ENCODE measurements around the gene MUC6.
A peak's percentile ranks its signal among the peaks of the same experiment; 100 is the strongest.

Gene MUC6

GRCh38 chr11:1062075-1062820, 25.7 kb upstream of the MUC6 start:
- no peaks in the 10 kb centered on the region; the same call in none of the 2 replicates for H3K4me1 ChIP-seq
- no peak overlapping the region for H3K4me3 ChIP-seq
- no peaks in the 10 kb centered on the region for H3K27me3 ChIP-seq (ENCODE audit: low read depth)
- in situ Hi-C loops (cut with MboI; ENCODE audit: low sequenced_read_pairs) = no loop called here
- no peak for DNase-seq (ENCODE audit: low spot score in 2 of 2)
- no peaks in the 10 kb centered on the region for H3K36me3 ChIP-seq (replicated peaks)
- peaks cover 9% of the 10 kb centered on the region; the same call in 1 of the 2 replicates for H3K9me3 ChIP-seq

- Histone ChIP-seq H3K27me3 (ENCODE audit: low read depth) (no peaks in the 10 kb centered on the region), H3K9me3 (peaks cover 9% of the 10 kb centered on the region; the same call in 1 of the 2 replicates), H3K4me3 (no peak overlapping the region), H3K4me1 (no peaks in the 10 kb centered on the region; the same call in none of the 2 replicates), H3K36me3 (replicated peaks) (no peaks in the 10 kb centered on the region)
- in situ Hi-C loops (cut with MboI; ENCODE audit: low sequenced_read_pairs) = no loop called here
- peak in 1 of 2 experiments; percentile 13 for DNase-seq (ENCODE audit: low spot score in 2 of 2)
Measured at GRCh38 chr11:1060852-1061616, 24.5 kb upstream of the MUC6 start.

DNA sequence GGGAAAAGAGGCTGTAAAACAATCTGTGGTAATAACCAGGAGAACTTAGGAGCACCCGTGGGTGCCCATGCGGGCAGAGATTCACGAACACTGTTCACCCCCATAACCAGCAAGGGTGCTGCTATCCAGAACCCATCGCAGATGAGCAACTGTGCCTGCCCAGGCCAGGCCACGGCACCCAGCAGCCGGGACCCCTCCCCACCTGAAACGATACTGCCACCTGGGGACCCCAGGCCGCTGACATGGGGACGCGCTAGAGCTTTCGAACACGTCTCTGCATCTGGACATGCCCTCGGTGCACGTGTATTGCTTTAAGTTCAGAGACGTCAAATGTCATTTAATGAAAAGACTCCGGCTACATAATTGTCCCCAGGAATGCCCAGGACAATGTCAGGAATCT, 23.9 kb upstream of the MUC6 start:
- in situ Hi-C loops (cut with MboI; ENCODE audit: low sequenced_read_pairs) = no loop called here
- DNase-seq (ENCODE audit: low spot score in 2 of 2) = no peak
- no peak overlapping the region for H3K4me3 ChIP-seq

GRCh38 chr11:1059759-1060158, 23.2 kb upstream of the MUC6 start:
- in situ Hi-C loops (cut with MboI; ENCODE audit: low sequenced_read_pairs) = loop anchor here (10.0 kb wide), 1 partner anchor 205 kb away; no protein-coding TSS in a partner anchor
- no peak for DNase-seq (ENCODE audit: low spot score in 2 of 2)
- Histone ChIP-seq H3K9me3 (peaks cover 9% of the 10 kb centered on the region; the same call in 1 of the 2 replicates), H3K4me1 (no peaks in the 10 kb centered on the region; the same call in none of the 2 replicates), H3K36me3 (replicated peaks) (no peaks in the 10 kb centered on the region), H3K27me3 (ENCODE audit: low read depth) (peaks cover 7% of the 10 kb centered on the region), H3K4me3 (no peak overlapping the region)

More for the DNA sequence above, 23.9 kb upstream of the MUC6 start:
- H3K9me3 ChIP-seq = peaks cover 9% of the 10 kb centered on the region; the same call in 1 of the 2 replicates
- H3K36me3 ChIP-seq (replicated peaks) = no peaks in the 10 kb centered on the region
- H3K27me3 ChIP-seq (ENCODE audit: low read depth) = peaks cover under 1% of the 10 kb centered on the region; the same call in 1 of the 2 replicates
- H3K4me1 ChIP-seq = no peaks in the 10 kb centered on the region; the same call in none of the 2 replicates

DNA sequence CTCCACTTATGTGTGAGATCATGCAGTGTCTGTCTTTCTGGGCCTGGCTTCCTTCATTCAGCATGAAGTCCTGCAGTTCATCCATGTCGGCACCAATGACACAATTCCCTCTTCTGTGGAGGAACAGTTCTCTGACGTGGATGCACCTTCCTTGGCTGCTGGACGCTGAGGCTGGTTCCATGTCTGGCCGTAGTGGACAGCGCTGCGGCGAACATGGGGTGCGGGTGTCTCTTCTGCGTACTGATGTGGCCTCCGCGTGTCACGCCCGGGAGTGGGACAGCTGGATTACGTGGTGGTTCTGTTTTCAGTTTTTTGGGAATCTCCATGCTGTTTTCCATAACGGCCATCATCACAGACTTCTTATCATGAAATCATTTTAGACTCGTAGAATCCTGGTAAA, 21.3 kb upstream of the MUC6 start:
- no peak for DNase-seq (ENCODE audit: low spot score in 2 of 2)
- H3K4me1 ChIP-seq = no peaks in the 10 kb centered on the region; the same call in 1 of the 2 replicates
- peaks cover 9% of the 10 kb centered on the region; the same call in 1 of the 2 replicates for H3K9me3 ChIP-seq
- in situ Hi-C loops (cut with MboI; ENCODE audit: low sequenced_read_pairs) = loop anchor here (10.0 kb wide), 1 partner anchor 203 kb away; no protein-coding TSS in a partner anchor
- H3K4me3 ChIP-seq = no peak overlapping the region
- H3K27me3 ChIP-seq (ENCODE audit: low read depth) = peaks cover 18% of the 10 kb centered on the region
- no peaks in the 10 kb centered on the region for H3K36me3 ChIP-seq (replicated peaks)

- no peaks in the 10 kb centered on the region for H3K36me3 ChIP-seq (replicated peaks)
- in situ Hi-C loops (cut with MboI; ENCODE audit: low sequenced_read_pairs) = loop anchor here (10.0 kb wide), 1 partner anchor 201 kb away; no protein-coding TSS in a partner anchor
- H3K9me3 ChIP-seq = no peaks in the 10 kb centered on the region; the same call in 1 of the 2 replicates
- H3K4me3 ChIP-seq = no peak overlapping the region
- peaks cover 18% of the 10 kb centered on the region for H3K27me3 ChIP-seq (ENCODE audit: low read depth)
- DNase-seq (ENCODE audit: low spot score in 2 of 2) = peak in 1 of 2 experiments; percentile 7
- no peaks in the 10 kb centered on the region; the same call in 1 of the 2 replicates for H3K4me1 ChIP-seq
Measured at GRCh38 chr11:1055990-1056771, 19.7 kb upstream of the MUC6 start.

DNA sequence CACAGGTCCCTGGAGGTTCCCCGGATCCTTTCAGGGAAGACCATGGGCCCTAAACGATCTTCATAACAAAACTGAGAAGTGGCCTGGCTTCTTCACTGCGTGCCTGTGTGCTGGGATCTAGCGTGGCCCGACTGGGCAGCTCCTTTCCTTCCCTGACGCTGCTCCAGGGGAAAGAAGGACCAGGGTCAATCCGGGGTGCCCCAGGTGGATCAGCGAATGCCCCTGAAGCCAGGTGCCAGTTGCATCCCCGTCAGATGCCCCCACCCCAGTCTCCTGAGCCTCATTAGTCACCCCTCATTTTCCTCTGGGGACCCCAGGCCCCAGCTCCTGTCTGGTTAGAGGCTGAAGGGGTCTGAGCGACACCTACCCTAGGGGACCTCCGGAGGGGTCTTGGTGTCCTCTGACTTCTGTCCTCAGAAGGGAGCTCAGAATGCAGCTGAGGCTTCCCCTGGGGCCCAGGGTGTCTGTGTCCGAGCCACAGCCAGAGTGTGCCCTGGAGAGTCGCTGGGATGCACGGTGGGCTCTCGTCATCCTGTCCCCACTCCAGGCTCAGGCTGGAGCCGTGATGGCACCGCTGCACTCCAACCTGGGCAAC, 18.7 kb upstream of the MUC6 start:
- H3K36me3 ChIP-seq (replicated peaks) = no peaks in the 10 kb centered on the region
- in situ Hi-C loops (cut with MboI; ENCODE audit: low sequenced_read_pairs) = loop anchor here (10.0 kb wide), 1 partner anchor 200 kb away; no protein-coding TSS in a partner anchor

DNA sequence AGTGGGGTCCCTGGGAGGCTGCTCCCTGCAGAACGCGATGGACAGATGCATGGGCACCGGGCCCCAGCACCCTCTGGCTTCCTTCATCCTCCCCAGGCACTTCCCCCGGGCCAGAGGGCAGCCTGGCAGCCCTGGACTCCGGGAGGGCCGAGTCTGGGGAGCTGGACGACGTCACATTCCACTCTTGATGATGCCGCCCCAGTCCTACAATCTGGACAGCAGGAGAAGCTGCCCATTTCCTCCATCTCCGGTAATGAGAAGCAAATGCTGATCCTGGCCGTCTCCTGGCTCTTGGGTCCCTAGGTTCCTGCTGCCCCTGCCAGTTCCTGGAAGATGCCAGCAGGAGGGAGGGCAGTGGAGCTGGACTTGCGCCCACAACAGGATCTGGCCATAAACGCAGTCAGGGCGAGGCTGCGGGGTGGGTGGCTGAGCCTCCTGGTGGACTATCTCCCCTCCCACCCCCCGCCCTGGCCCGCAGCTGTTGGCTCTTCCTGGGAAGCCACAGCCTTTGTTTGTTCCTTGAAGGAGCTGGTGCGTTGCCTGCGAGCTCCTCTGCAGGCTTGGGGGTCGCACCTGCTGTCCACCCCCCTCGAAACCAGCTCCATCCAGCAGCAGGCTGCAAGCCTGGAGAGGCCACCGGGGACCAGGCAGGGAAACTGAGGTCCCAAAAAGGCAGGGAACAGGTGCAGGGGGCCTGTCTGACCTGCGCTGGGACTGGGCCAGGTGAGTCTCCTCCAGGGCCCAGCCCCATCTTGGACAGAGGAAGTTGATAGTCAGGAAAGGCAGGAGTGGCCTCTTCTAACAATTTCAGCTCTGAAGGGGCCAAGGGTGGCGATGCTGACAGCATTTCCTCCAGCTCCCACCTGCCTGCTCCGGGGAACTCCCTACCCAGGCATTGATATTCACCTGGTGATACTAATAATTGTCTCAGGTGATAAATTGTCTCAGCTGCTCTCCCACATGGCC, 17.9 kb upstream of the MUC6 start:
- no peaks in the 10 kb centered on the region for H3K36me3 ChIP-seq (replicated peaks)
- in situ Hi-C loops (cut with MboI; ENCODE audit: low sequenced_read_pairs) = loop anchor here (10.0 kb wide), 1 partner anchor 200 kb away; no protein-coding TSS in a partner anchor
- peaks cover 18% of the 10 kb centered on the region for H3K27me3 ChIP-seq (ENCODE audit: low read depth)
- H3K4me3 ChIP-seq = no peak overlapping the region
- no peaks in the 10 kb centered on the region for H3K4me1 ChIP-seq
- no peak for DNase-seq (ENCODE audit: low spot score in 2 of 2)
- no peaks in the 10 kb centered on the region for H3K9me3 ChIP-seq

More for the DNA sequence above, 18.7 kb upstream of the MUC6 start:
- H3K4me3 ChIP-seq = no peak overlapping the region
- H3K9me3 ChIP-seq = no peaks in the 10 kb centered on the region
- peaks cover 18% of the 10 kb centered on the region for H3K27me3 ChIP-seq (ENCODE audit: low read depth)
- H3K4me1 ChIP-seq = no peaks in the 10 kb centered on the region; the same call in 1 of the 2 replicates
- no peak for DNase-seq (ENCODE audit: low spot score in 2 of 2)

DNA sequence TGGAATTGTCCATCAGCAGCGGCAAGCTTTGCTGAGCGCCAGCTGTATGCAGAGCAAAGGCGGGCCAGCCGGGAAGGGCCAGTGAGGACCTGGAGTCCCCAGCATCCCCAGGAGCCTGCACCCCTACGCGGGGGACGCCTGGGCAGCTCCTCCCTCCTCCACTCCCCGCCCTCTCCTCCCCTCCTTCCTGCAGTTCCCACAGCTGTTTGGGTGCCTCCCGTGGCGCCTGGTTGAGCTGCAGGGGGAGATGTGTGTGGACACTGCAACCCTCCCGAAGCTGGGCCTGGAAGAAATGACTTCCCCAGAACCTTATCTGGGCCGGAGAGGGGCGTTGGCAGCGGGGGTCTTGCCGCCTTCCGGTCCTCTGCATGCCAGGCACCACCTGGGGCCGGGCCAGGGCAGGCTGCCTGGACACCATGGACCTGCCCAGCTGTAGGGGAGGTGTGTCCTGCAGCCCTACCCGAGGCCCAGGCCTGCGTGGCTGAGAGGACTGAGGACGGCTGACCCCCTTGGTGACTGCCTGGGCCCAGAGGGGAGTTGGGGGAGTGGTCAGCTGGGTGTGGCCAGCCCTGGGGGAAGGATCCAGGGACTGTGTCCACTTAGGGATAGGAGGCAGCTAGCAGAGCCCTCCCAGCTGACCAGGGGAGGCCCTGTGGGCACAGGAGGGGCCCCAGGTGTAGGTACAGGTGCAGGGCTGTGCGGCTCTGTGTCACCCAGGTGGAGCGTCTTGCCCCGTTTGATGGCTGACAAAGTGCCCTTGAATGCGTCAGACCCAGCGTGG, 16.8 kb upstream of the MUC6 start:
- H3K9me3 ChIP-seq = no peaks in the 10 kb centered on the region
- no peaks in the 10 kb centered on the region for H3K36me3 ChIP-seq (replicated peaks)
- H3K27me3 ChIP-seq (ENCODE audit: low read depth) = peaks cover 24% of the 10 kb centered on the region
- in situ Hi-C loops (cut with MboI; ENCODE audit: low sequenced_read_pairs) = loop anchor here (10.0 kb wide), 1 partner anchor 199 kb away; no protein-coding TSS in a partner anchor
- H3K4me3 ChIP-seq = no peak overlapping the region
- no peaks in the 10 kb centered on the region for H3K4me1 ChIP-seq
- no peak for DNase-seq (ENCODE audit: low spot score in 2 of 2)

DNA sequence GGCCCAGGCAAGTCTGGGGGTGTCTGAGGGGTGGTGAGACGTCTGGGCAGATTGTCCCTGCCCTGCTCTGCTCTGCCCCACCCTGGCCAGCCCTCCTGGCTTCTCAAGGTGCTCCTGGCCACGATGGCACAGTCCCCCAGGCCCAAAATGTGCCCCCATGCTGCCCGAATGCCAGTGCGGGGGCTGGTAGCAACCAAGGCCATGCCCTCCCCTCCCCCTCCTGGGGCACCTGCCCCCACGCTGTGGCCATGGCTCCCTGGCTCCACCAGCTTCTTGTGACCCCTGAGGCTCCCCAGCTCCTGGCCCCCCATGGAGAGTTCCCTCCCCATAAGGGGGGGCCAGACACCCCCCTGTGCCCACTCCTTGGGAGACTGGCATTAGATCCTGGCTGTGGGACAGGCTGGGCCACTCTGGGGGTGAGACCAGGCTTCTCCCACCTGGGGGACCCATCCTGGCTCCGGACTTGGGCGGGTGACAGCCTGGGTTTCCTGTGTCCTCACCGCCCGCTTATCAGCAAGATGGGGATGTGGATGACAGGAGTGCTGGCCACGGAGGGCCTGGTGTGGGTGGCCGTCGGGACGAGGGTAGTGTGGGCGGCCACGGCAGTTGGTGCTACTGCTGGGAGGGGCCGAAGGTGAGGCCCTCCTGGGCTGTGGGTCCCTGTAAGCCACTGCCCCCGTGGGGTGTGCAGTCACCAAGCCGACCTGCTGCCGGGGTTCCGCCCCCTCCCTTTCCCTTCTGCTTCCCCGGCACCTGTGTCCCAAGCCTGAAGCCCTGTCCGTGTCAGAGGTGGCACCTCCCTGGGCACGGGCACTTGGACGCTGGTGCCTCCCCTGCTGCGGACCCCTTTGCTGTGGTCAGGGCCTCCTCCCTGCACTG, 15.9 kb upstream of the MUC6 start:
- Histone ChIP-seq H3K27me3 (ENCODE audit: low read depth) (peaks cover 31% of the 10 kb centered on the region), H3K4me1 (no peaks in the 10 kb centered on the region), H3K9me3 (no peaks in the 10 kb centered on the region), H3K36me3 (replicated peaks) (no peaks in the 10 kb centered on the region), H3K4me3 (no peak overlapping the region)
- in situ Hi-C loops (cut with MboI; ENCODE audit: low sequenced_read_pairs) = loop anchor here (10.0 kb wide), 1 partner anchor 198 kb away; no protein-coding TSS in a partner anchor
- no peak for DNase-seq (ENCODE audit: low spot score in 2 of 2)
